Measurements from ENCODE around the gene WDR19. TPM values are rescaled to one million over a fixed set of nuclear protein-coding genes. Genes with fewer than 3 reads are reported as not detected.
A peak's percentile ranks its signal among the peaks of the same experiment; 100 is the strongest.

The WDR19 gene
- polyA plus RNA-seq, 1 of the 3 experiments (the other 2 are of a cell fraction), result 23.3 TPM

- no peak overlapping the region for H3K4me2 ChIP-seq
- H3K9ac ChIP-seq, result no peak overlapping the region
- no peaks in the 10 kb centered on the region for H3F3A ChIP-seq (replicated peaks; ENCODE audit: insufficient read depth)
- H2AFZ ChIP-seq (ENCODE audit: low read depth), result no peak overlapping the region
- ChIA-PET POLR2A (no interaction called here), CTCF (no interaction called here)
- no peak for TF ChIP-seq MAX (IDR thresholded peaks at IDR 0.05; ENCODE audit: low read depth)
- no peaks in the 10 kb centered on the region for H3K9me2 ChIP-seq
- peaks cover 42 to 74% of the 10 kb centered on the region in 2 experiments for H3K36me3 ChIP-seq (replicated peaks in 1 of 2; ENCODE audit: control insufficient read depth in 1 of 2, insufficient read depth in 2 of 2, low read length in 1 of 2)
- WGBS (ENCODE audit: low lambda C conversion rate), result 71% methylated on average over 4 of the region's 4 CpGs
- H3K27ac ChIP-seq (ENCODE audit: low read depth in 2 of 2, low read length in 1 of 2), result no peak overlapping the region
- no peaks in the 10 kb centered on the region; the same call in 1 of the 2 replicates for H3K79me2 ChIP-seq (ENCODE audit: insufficient read depth)
- no peaks in the 10 kb centered on the region for H3K9me3 ChIP-seq
- DNase-seq, result no peak
- no peaks in the 10 kb centered on the region for H3K4me1 ChIP-seq (ENCODE audit: control insufficient read depth in 1 of 2, insufficient read depth in 2 of 2, low read depth in 1 of 2, low read length in 1 of 2)
- no peaks in the 10 kb centered on the region for H4K20me1 ChIP-seq (ENCODE audit: insufficient read depth)
- H3K4me3 ChIP-seq (ENCODE audit: low read depth in 2 of 2, low read length in 1 of 2), result no peak overlapping the region
- no peaks in the 10 kb centered on the region for H3K27me3 ChIP-seq (ENCODE audit: insufficient read depth)
Measured at GRCh38 chr4:39312816-39313215, 130.5 kb downstream of the WDR19 start.

GRCh38 chr4:39319676-39320075 is 137.3 kb downstream of the WDR19 start:
- Histone ChIP-seq H3K4me2 (peak overlapping the region; percentile 2; the same call in 1 of the 2 replicates), H3K9me2 (no peaks in the 10 kb centered on the region), H3K27ac (ENCODE audit: low read depth in 2 of 2, low read length in 1 of 2) (peak overlapping the region in 1 of 2 experiments; percentile 82; a peak in 2 of 4 replicates), H2AFZ (ENCODE audit: low read depth) (no peak overlapping the region), H3K9ac (peak overlapping the region; percentile 28; the same call in 1 of the 2 replicates), H3K4me3 (ENCODE audit: low read depth in 2 of 2, low read length in 1 of 2) (no peak overlapping the region), H3K36me3 (replicated peaks in 1 of 2; ENCODE audit: control insufficient read depth in 1 of 2, insufficient read depth in 2 of 2, low read length in 1 of 2) (peaks cover 40 to 45% of the 10 kb centered on the region in 2 experiments), H3K27me3 (ENCODE audit: insufficient read depth) (no peaks in the 10 kb centered on the region), H3K9me3 (no peaks in the 10 kb centered on the region), H3F3A (replicated peaks; ENCODE audit: insufficient read depth) (peaks cover 17% of the 10 kb centered on the region), H4K20me1 (ENCODE audit: insufficient read depth) (no peaks in the 10 kb centered on the region), H3K4me1 (ENCODE audit: control insufficient read depth in 1 of 2, insufficient read depth in 2 of 2, low read depth in 1 of 2, low read length in 1 of 2) (no peaks in the 10 kb centered on the region), H3K79me2 (ENCODE audit: insufficient read depth) (no peaks in the 10 kb centered on the region; the same call in 1 of the 2 replicates)
- CTCF ChIA-PET, result no interaction called here
- peak; percentile 4 for DNase-seq
- POLR2A ChIA-PET, result no interaction called here
- WGBS (ENCODE audit: low lambda C conversion rate), result 45% methylated on average over 4 of the region's 4 CpGs
- peak; percentile 77 for TF ChIP-seq FOSL2 (IDR thresholded peaks at IDR 0.05; ENCODE audit: borderline replicate concordance, low read depth)
- no peak for TF ChIP-seq SIN3A (IDR thresholded peaks at IDR 0.05; ENCODE audit: borderline replicate concordance, low read depth, low read length)
- TF ChIP-seq GATA2 (CRISPR knock-in tag; IDR thresholded peaks at IDR 0.05), result no peak
- no peak for TF ChIP-seq ELF1 (IDR thresholded peaks at IDR 0.05)
- no peak for TF ChIP-seq FOXJ3 (CRISPR knock-in tag; IDR thresholded peaks at IDR 0.05)
- no peak for TF ChIP-seq ZBTB33 (IDR thresholded peaks at IDR 0.05; ENCODE audit: borderline replicate concordance, low read depth)
- peak; percentile 56 for TF ChIP-seq PBX3 (IDR thresholded peaks at IDR 0.05)
- 0 out of 2 replicates have a peak, but pooled peaks have one; percentile 48 for TF ChIP-seq MAX (IDR thresholded peaks at IDR 0.05; ENCODE audit: low read depth)
- peak; percentile 66 for TF ChIP-seq JUND (IDR thresholded peaks at IDR 0.05)
- no peak for TF ChIP-seq REST (IDR thresholded peaks at IDR 0.05; ENCODE audit: low read depth, low read length)
- TF ChIP-seq USF2 (IDR thresholded peaks at IDR 0.05; ENCODE audit: borderline replicate concordance, low read depth, low read length), result no peak
- peak; percentile 36; the same call in 1 of the 2 replicates for TF ChIP-seq NFIC (IDR thresholded peaks at IDR 0.05; ENCODE audit: borderline replicate concordance)
- no peak for TF ChIP-seq MEF2A (IDR thresholded peaks at IDR 0.05; ENCODE audit: borderline replicate concordance, low read depth)
- no peak for TF ChIP-seq NRF1 (IDR thresholded peaks at IDR 0.05; ENCODE audit: low read depth, low read length)
- TF ChIP-seq CHD2 (IDR thresholded peaks at IDR 0.05; ENCODE audit: low read length, partially characterized antibody), result no peak
- TF ChIP-seq TCF12 (IDR thresholded peaks at IDR 0.05), result peak; percentile 77
- no peak for TF ChIP-seq MXI1 (IDR thresholded peaks at IDR 0.05; ENCODE audit: low read depth, low read length)
- TF ChIP-seq TEAD4 (IDR thresholded peaks at IDR 0.05; ENCODE audit: borderline replicate concordance, insufficient read depth), result 0 out of 2 replicates have a peak, but pooled peaks have one; percentile 36
- no peak for TF ChIP-seq SMC3 (IDR thresholded peaks at IDR 0.05; ENCODE audit: low read depth, low read length)
- peak in 1 of 2 experiments; percentile 59; a peak in 1 of 4 replicates for TF ChIP-seq EP300 (IDR thresholded peaks at IDR 0.05; ENCODE audit: borderline replicate concordance in 1 of 2, low read depth in 1 of 2, low read length in 1 of 2)
